Myocyte (in vitro differentiated cells): ENCODE results near the gene TMEM187. TPM values are rescaled to one million over a fixed set of nuclear protein-coding genes. Genes with fewer than 3 reads are reported as not detected.

Experiments
- microRNA counts: library from miRNA; unstranded; fragments of <30 nt; microRNA quantifications from one replicate; lab custom pipeline; 2016
- microRNA-seq: library from miRNA; unstranded; fragments of <30 nt; microRNA quantifications from one replicate; pipeline ENCODE4, GENCODE V29; 2016
- total RNA-seq: library from RNA; depleted of rRNA; stranded (reverse); fragments of >200 nt; gene quantifications from 2 replicates; pipeline ENCODE4 v1.2.3, GENCODE V29; 2014

Gene TMEM187
- total RNA-seq, 1 donor from 2014 or later, result 10.9 TPM

MicroRNAs encoded within 50 kb of the gene (microRNA counts, 767-probe panel; counts per million panel counts)
- microRNA hsa-miR-718 (lab: Ali Mortazavi, UCI), result not detected

Small RNA genes within 50 kb of the gene (microRNA-seq; reads per million reads assigned to microRNA genes)
- gene MIR3202-1 (not detected), gene MIR3202-2 (not detected), gene MIR718 (not detected)

Other genes starting within 250 kb of the TMEM187 start
- 150 and 162 TPM in 2 replicates for gene BCAP31, start 248.4 kb upstream of the TMEM187 start, total RNA-seq
- 53.8 and 71.6 TPM in 2 replicates for gene ABCD1, start 247.9 kb upstream of the TMEM187 start, total RNA-seq
- gene PLXNB3, start 208.5 kb upstream of the TMEM187 start, total RNA-seq, result 5.1 and 11.9 TPM in 2 replicates
- 252 and 340 TPM in 2 replicates for gene SRPK3, start 191.7 kb upstream of the TMEM187 start, total RNA-seq
- 92.7 and 104 TPM in 2 replicates for gene IDH3G, start 178.4 kb upstream of the TMEM187 start, total RNA-seq
- gene SSR4, start 178.1 kb upstream of the TMEM187 start, total RNA-seq, result 155 and 228 TPM in 2 replicates
- 0.47 and 1.4 TPM in 2 replicates for gene PDZD4, start 142.2 kb upstream of the TMEM187 start, total RNA-seq
- 24.6 and 44.9 TPM in 2 replicates for gene L1CAM, start 86.6 kb upstream of the TMEM187 start, total RNA-seq
- 0.48 and 1.0 TPM in 2 replicates for gene AVPR2, start 68.1 kb upstream of the TMEM187 start, total RNA-seq
- gene ARHGAP4, start 46.5 kb upstream of the TMEM187 start, total RNA-seq, result 12.8 and 18.2 TPM in 2 replicates
- gene NAA10, start 37.7 kb upstream of the TMEM187 start, total RNA-seq, result 120 and 132 TPM in 2 replicates
- gene RENBP, start 28.1 kb upstream of the TMEM187 start, total RNA-seq, result 2.5 and 2.7 TPM in 2 replicates
- gene HCFC1, start 936 bp upstream of the TMEM187 start, total RNA-seq, result 27.1 and 33.8 TPM in 2 replicates
- gene IRAK1, start 47.1 kb downstream of the TMEM187 start, total RNA-seq, result 83.3 and 90.4 TPM in 2 replicates
- 28.5 and 29.9 TPM in 2 replicates for gene MECP2, start 125.0 kb downstream of the TMEM187 start, total RNA-seq
- gene OPN1LW, start 171.5 kb downstream of the TMEM187 start, total RNA-seq, result not detected in 2 replicates
- gene OPN1MW, start 209.8 kb downstream of the TMEM187 start, total RNA-seq, result not detected in 2 replicates
- not detected in 2 replicates for gene OPN1MW2, start 247.0 kb downstream of the TMEM187 start, total RNA-seq